ENCODE data around the gene DEPDC4.

DEPDC4 gene

GRCh38 chr12:100211698-100212097, 55.2 kb downstream of the DEPDC4 start:
- DNase-seq = no peak
- H3K36me3 ChIP-seq = peaks cover 50% of the 10 kb centered on the region
- no peak overlapping the region for H3K4me3 ChIP-seq (ENCODE audit: low read depth, low read length)
- no peak overlapping the region for H3K27ac ChIP-seq
- H3K27me3 ChIP-seq (ENCODE audit: insufficient read depth, low read depth, severe bottlenecking) = no peaks in the 10 kb centered on the region
- no peak for TF ChIP-seq CTCF (IDR thresholded peaks at IDR 0.05; ENCODE audit: low read depth, low read length)
- H3K9me3 ChIP-seq (ENCODE audit: severe bottlenecking) = no peaks in the 10 kb centered on the region

GRCh38 chr12:100208834-100209233, 58.0 kb downstream of the DEPDC4 start:
- no peaks in the 10 kb centered on the region for H3K27me3 ChIP-seq (ENCODE audit: insufficient read depth, low read depth, severe bottlenecking)
- no peak overlapping the region for H3K4me3 ChIP-seq (ENCODE audit: low read depth, low read length)
- peaks cover 58% of the 10 kb centered on the region for H3K36me3 ChIP-seq
- no peak for DNase-seq
- H3K9me3 ChIP-seq (ENCODE audit: severe bottlenecking) = no peaks in the 10 kb centered on the region
- TF ChIP-seq CTCF (IDR thresholded peaks at IDR 0.05; ENCODE audit: low read depth, low read length) = no peak
- H3K27ac ChIP-seq = no peak overlapping the region

- no peak for DNase-seq
- TF ChIP-seq CTCF (IDR thresholded peaks at IDR 0.05; ENCODE audit: low read depth, low read length) = no peak
- Histone ChIP-seq H3K36me3 (peaks cover 45% of the 10 kb centered on the region), H3K4me3 (ENCODE audit: low read depth, low read length) (no peak overlapping the region), H3K9me3 (ENCODE audit: severe bottlenecking) (no peaks in the 10 kb centered on the region), H3K27ac (no peak overlapping the region), H3K27me3 (ENCODE audit: insufficient read depth, low read depth, severe bottlenecking) (no peaks in the 10 kb centered on the region)
Observed at GRCh38 chr12:100207311-100207710, 59.6 kb downstream of the DEPDC4 start.

GRCh38 chr12:100201604-100202423, 65.1 kb downstream of the DEPDC4 start:
- peak overlapping the region; percentile 77 for H3K4me3 ChIP-seq (ENCODE audit: low read depth, low read length)
- peaks cover 13% of the 10 kb centered on the region for H3K36me3 ChIP-seq
- no peaks in the 10 kb centered on the region for H3K27me3 ChIP-seq (ENCODE audit: insufficient read depth, low read depth, severe bottlenecking)
- no peaks in the 10 kb centered on the region for H3K9me3 ChIP-seq (ENCODE audit: severe bottlenecking)
- H3K27ac ChIP-seq = no peak overlapping the region
- DNase-seq = no peak
- TF ChIP-seq CTCF (IDR thresholded peaks at IDR 0.05; ENCODE audit: low read depth, low read length) = no peak

- DNase-seq = peak; percentile 94
- Histone ChIP-seq H3K4me3 (ENCODE audit: low read depth, low read length) (peak within 1 kb of the TSS; percentile 77), H3K9me3 (ENCODE audit: severe bottlenecking) (no peaks in the 10 kb centered on the region), H3K36me3 (peaks cover 10% of the 10 kb centered on the region), H3K27me3 (ENCODE audit: insufficient read depth, low read depth, severe bottlenecking) (no peaks in the 10 kb centered on the region), H3K27ac (peak within 1 kb of the TSS; percentile 79)
- no peak for TF ChIP-seq CTCF (IDR thresholded peaks at IDR 0.05; ENCODE audit: low read depth, low read length)
Observed at GRCh38 chr12:100200463-100201181, 66.3 kb downstream of the DEPDC4 start, which contains the start of gene ACTR6. ACTR6 (plus strand) TSS chr12:100200815; CDS start chr12:100200852, 37 bp downstream.

Data from WERI-Rb-1 (cell line).